ENCODE measurements around the gene EPS8L2.

DNA sequence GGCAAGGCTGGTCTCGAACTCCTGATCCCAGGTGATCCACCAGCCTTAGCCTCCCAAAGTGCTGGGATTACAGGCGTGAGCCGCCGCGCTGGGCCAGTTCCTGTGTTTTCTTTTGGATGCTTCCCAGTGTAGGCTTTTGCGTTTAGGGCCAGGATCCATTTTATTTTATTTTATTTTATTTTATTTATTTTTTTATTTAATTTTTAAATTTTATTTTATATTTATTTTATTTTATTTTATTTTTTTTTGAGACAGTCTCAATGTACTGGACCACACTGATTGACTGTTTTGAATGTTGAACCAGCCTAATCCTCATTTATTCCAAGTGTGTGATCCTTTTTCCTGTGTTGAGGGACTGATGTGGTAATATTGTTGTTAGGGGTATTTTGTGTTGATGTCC is 8.4 kb downstream of the EPS8L2 start:
- TF ChIP-seq CTCF (IDR thresholded peaks at IDR 0.05) = no peak
- TF ChIP-seq POLR2A (IDR thresholded peaks at IDR 0.05) = no peak

All from body of pancreas (tissue), 4 donors.